ENCODE measurements around the gene KRTAP5-11. TPM values are rescaled to one million over a fixed set of nuclear protein-coding genes. Genes with fewer than 3 reads are reported as not detected.

Gene KRTAP5-11
- total and polyA plus RNA-seq, 2 donors (not counting 3 experiments of a cell fraction or from before 2014, with no cell fraction given): not detected

DNA sequence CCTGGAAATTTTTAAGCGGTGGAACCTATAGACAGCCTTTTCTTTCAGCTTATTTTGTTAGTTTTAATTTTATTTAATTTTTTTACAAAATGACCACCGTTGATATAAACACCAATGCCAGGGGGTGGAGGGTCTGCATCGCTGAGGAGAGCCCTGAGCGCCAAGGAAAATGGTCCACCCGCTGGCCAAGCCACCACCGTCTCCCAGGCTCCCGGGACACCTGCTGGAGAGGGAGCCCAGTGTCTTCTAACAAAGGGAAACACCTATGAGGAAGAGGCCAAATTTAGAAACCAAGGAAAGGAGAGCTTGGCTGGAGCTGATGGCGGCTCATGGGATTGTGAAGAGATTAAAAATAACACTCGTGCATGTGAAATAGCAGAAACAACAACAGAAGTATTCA is 45.1 kb downstream of the KRTAP5-11 start:
- CTCF ChIA-PET: no interaction called here
- no peak overlapping the region for H2AFZ ChIP-seq (ENCODE audit: low read depth, low read length)
- no peaks in the 10 kb centered on the region for H3K36me3 ChIP-seq (ENCODE audit: control insufficient read depth in 2 of 2, extremely low read depth in 1 of 2, insufficient read depth in 2 of 2, low read length in 2 of 2)
- H3K27ac ChIP-seq (ENCODE audit: insufficient read depth, low read depth, low read length): no peak overlapping the region
- H3K4me2 ChIP-seq (ENCODE audit: insufficient read depth, low read length): no peak overlapping the region
- H4K20me1 ChIP-seq (replicated peaks; ENCODE audit: control insufficient read depth, extremely low read depth, insufficient read depth, low read length): no peaks in the 10 kb centered on the region
- no TSS peak for BruUV-seq (replicated peaks)
- TF ChIP-seq EZH2 (IDR thresholded peaks at IDR 0.05; ENCODE audit: borderline replicate concordance, low read depth, low read length, severe bottlenecking): no peak
- TF ChIP-seq MYC (IDR thresholded peaks at IDR 0.05; ENCODE audit: low read depth, low read length): no peak
- no peak for TF ChIP-seq CTCF (IDR thresholded peaks at IDR 0.05; ENCODE audit: extremely low read depth in 1 of 2, insufficient read depth in 1 of 2, low read depth in 1 of 2, low read length in 2 of 2)
- no peak for TF ChIP-seq POLR2A (IDR thresholded peaks at IDR 0.05; ENCODE audit: low read depth, low read length)
- no peak for TF ChIP-seq GATA2 (IDR thresholded peaks at IDR 0.05; ENCODE audit: insufficient read depth, insufficient read length, low read depth, low read length)
- no peak for TF ChIP-seq POLR2AphosphoS5 (IDR thresholded peaks at IDR 0.05; ENCODE audit: insufficient read depth, low read depth, low read length)
- no peak for TF ChIP-seq FOS (IDR thresholded peaks at IDR 0.05; ENCODE audit: borderline replicate concordance, insufficient read depth, low read length)
- TF ChIP-seq JUN (IDR thresholded peaks at IDR 0.05; ENCODE audit: borderline replicate concordance, insufficient read depth, insufficient read length, low read depth): no peak
- TF ChIP-seq, protein P1, sequence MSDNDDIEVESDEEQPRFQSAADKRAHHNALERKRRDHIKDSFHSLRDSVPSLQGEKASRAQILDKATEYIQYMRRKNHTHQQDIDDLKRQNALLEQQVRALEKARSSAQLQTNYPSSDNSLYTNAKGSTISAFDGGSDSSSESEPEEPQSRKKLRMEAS (IDR thresholded peaks at IDR 0.05; ENCODE audit: insufficient read depth, insufficient read length): no peak
- intact Hi-C loops (cut with micrococcal nuclease) (no loop called here), dilution Hi-C loops (cut with MboI; ENCODE audit: extremely low pct_ligation_motif_present, low sequenced_read_pairs) (no loop called here)
- DNase-seq (ENCODE audit: low read depth, low spot score) (no peak), FAIRE-seq (no peak)
- POLR2A ChIA-PET: no interaction called here
- H3K9ac ChIP-seq (replicated peaks; ENCODE audit: extremely low read depth, insufficient read depth, low read length): no peak overlapping the region
- no peaks in the 10 kb centered on the region for H3K27me3 ChIP-seq (ENCODE audit: control insufficient read depth in 2 of 2, insufficient read depth in 2 of 2, low read length in 2 of 2)
- H3K9me1 ChIP-seq (replicated peaks; ENCODE audit: control insufficient read depth, extremely low read depth, insufficient read depth, low read length): no peaks in the 10 kb centered on the region
- no peak overlapping the region for H3K4me3 ChIP-seq (replicated peaks in 1 of 3; ENCODE audit: insufficient read depth in 1 of 3, low read depth in 1 of 3, low read length in 3 of 3)
- no peaks in the 10 kb centered on the region for H3K9me3 ChIP-seq (replicated peaks; ENCODE audit: control insufficient read depth, insufficient read depth, low read length)
- no peaks in the 10 kb centered on the region for H3K79me2 ChIP-seq (ENCODE audit: control insufficient read depth, insufficient read depth, low read length)
- no peaks in the 10 kb centered on the region for H3K4me1 ChIP-seq (ENCODE audit: control insufficient read depth, extremely low read depth, insufficient read depth, low read length)
